Choroid plexus epithelial cell (primary cell): ENCODE data around the gene PID1.

Experiments used
- DNase-seq: peaks from one replicate; pipeline ENCODE4 v3.0.0-alpha.2; 2010; ENCODE audit warnings: low read depth
- H3K4me3 ChIP-seq: 2 replicates; pipeline ENCODE4 v1.5.1; 2011; ENCODE audit warnings: low read depth, mild to moderate bottlenecking, control low read depth, low read length, moderate library complexity
- CTCF ChIP-seq: conservative IDR thresholded peaks from 2 replicates; pipeline ENCODE4 v1.5.1; 2011; ENCODE audit warnings: low read depth, mild to moderate bottlenecking, control low read depth, inconsistent platforms, low read length, moderate library complexity

PID1 gene

GRCh38 chr2:229300371-229300770 lies 29.3 kb upstream of the PID1 start:
- no peak overlapping the region for H3K4me3 ChIP-seq
- TF ChIP-seq CTCF = no peak
- no peak for DNase-seq

- TF ChIP-seq CTCF = no peak
- peak; percentile 32 for DNase-seq
- no peak overlapping the region for H3K4me3 ChIP-seq
Observed at GRCh38 chr2:229297247-229297646, 26.2 kb upstream of the PID1 start.

GRCh38 chr2:229296536-229296935 lies 25.4 kb upstream of the PID1 start:
- TF ChIP-seq CTCF = no peak
- DNase-seq = no peak
- no peak overlapping the region for H3K4me3 ChIP-seq

- TF ChIP-seq CTCF = no peak
- DNase-seq = peak; percentile 50
- no peak overlapping the region for H3K4me3 ChIP-seq
Observed at GRCh38 chr2:229296016-229296415, 24.9 kb upstream of the PID1 start.

DNA sequence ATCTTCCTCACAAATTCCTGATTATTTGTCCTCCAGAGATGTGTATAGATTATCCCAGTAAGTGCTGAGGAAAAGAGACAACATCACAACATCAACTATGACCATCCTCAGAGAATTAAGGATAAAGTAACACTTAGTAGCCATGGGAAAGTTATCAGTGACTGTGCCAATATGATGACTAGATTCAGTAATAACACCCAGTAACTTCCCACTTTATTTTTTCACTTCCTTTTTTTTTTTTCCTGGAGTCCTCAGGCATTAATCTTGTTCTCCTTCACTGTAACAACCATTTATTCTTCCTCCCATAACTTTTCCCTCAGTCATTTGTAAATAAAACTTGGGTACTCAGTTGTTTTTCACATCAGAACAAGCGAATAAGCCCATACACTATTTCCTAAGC lies 16.7 kb upstream of the PID1 start:
- H3K4me3 ChIP-seq = no peak overlapping the region
- TF ChIP-seq CTCF = no peak

GRCh38 chr2:229282758-229283546 lies 11.9 kb upstream of the PID1 start:
- TF ChIP-seq CTCF = no peak
- H3K4me3 ChIP-seq = no peak overlapping the region
- peak; percentile 97 for DNase-seq

More for the DNA sequence above, 16.7 kb upstream of the PID1 start:
- DNase-seq = no peak

GRCh38 chr2:229279516-229279915 lies 8.4 kb upstream of the PID1 start:
- DNase-seq = no peak
- no peak overlapping the region for H3K4me3 ChIP-seq
- no peak for TF ChIP-seq CTCF
